RWPE2 (cell line): ENCODE measurements around the gene CCL18.
"Not testable (repeated sequence)": the region's sequence is repeated elsewhere in the genome, so short reads cannot be mapped to it uniquely, and the experiment has no call there.

Source experiments
- ATAC-seq: fragments of 200-7000 bp; cut with Tn5 transposase; 3 replicates; pipeline ENCODE4 v1.9.1; 2021; ENCODE audit warnings: low read depth
- DNase-seq: peaks from one replicate; pipeline ENCODE4 v3.0.0-alpha.2; 2020; ENCODE audit warnings: low spot score
- H3K27ac ChIP-seq: fragments of 450-650 bp; 2 replicates; pipeline ENCODE4 v1.5.1; 2017; ENCODE audit warnings: mild to moderate bottlenecking; ENCODE audit not compliant: poor library complexity, severe bottlenecking
- H3K27me3 ChIP-seq: fragments of 250-450 bp; sonication (Bioruptor Pico); 2 replicates; pipeline ENCODE4 v1.5.1; 2021; ENCODE audit warnings: mild to moderate bottlenecking, moderate library complexity; ENCODE audit not compliant: insufficient read depth, poor library complexity, severe bottlenecking
- H3K36me3 ChIP-seq: fragments of 250-450 bp; sonication (Bioruptor Pico); 2 replicates; pipeline ENCODE4 v1.5.1; 2020; ENCODE audit warnings: low read depth, mild to moderate bottlenecking, moderate library complexity
- H3K4me1 ChIP-seq: fragments of 250-450 bp; sonication (Bioruptor Pico); 2 replicates; pipeline ENCODE4 v1.5.1; 2021; ENCODE audit warnings: mild to moderate bottlenecking, moderate library complexity; ENCODE audit not compliant: insufficient read depth, poor library complexity, severe bottlenecking
- H3K4me3 ChIP-seq: fragments of 250-450 bp; sonication (Bioruptor Pico); 2 replicates; pipeline ENCODE4 v1.5.1; 2021; ENCODE audit warnings: mild to moderate bottlenecking, moderate library complexity; ENCODE audit not compliant: severe bottlenecking
- H3K9me3 ChIP-seq: fragments of 250-450 bp; sonication (Bioruptor Pico); 2 replicates; pipeline ENCODE4 v1.5.1; 2021; ENCODE audit warnings: mild to moderate bottlenecking, moderate library complexity; ENCODE audit not compliant: severe bottlenecking
- TF ChIP-seq, protein P1 (sequence below): fragments of 450-650 bp; IDR thresholded peaks from one replicate; pipeline ENCODE4 v1.5.1; 2017; ENCODE audit warnings: mild to moderate bottlenecking, moderate library complexity; ENCODE audit not compliant: poor library complexity, severe bottlenecking

CCL18 gene

DNA sequence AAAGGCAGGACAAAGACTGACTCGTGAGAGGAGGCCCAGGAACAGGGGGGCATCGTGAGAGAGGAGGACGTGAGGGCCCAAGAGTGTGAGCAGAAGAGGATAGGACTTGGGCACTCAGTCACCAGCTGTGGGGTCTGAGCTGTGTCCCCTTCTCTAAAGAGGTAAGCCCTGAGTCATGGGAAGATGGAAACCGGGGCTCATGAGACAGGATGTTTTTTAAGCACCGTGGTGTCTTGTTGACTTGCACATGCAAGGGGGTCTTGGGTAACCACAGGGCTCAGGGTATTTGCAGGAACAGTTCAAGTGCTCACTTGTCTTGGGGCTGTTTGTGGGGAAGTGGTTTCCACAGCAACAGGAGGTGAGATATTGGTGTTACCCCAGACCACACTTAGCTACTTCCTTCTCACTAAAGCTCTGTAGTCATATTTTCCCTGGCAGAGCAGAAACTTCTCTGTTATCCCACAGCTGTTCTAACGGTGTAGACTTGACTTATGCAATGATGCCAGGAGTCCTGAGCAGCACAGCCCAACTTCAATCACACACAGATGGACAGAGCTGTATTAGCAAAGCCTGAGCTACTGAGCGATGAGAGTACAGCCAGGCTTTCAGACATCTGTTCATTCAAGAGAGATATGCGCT, 18.5 kb downstream of the CCL18 start:
- not testable (repeated sequence) for H3K36me3 ChIP-seq, ATAC-seq, H3K4me1 ChIP-seq, H3K4me3 ChIP-seq, H3K27ac ChIP-seq, H3K9me3 ChIP-seq, DNase-seq, H3K27me3 ChIP-seq

DNA sequence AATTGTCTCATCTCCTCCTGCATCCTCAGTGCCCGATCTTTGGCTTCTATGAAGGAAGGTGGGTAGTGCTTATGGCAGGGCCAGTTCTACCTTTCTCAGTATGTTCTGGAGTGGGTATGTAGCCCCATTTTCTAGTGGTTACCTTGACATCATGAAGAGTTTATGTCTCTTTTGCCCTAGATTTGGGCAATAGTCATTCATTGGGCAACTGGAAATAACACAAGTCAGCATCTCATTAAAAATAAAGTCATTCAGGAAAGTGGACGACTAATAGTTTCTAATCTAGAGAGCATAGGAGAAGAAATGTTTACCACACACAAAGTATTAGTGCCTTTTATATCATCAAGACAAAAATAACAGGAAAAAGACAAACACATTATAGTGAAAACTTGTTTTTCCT, 19.6 kb downstream of the CCL18 start:
- not testable (repeated sequence) for H3K36me3 ChIP-seq, H3K4me3 ChIP-seq, H3K27me3 ChIP-seq, DNase-seq, H3K9me3 ChIP-seq, ATAC-seq, H3K27ac ChIP-seq, H3K4me1 ChIP-seq

DNA sequence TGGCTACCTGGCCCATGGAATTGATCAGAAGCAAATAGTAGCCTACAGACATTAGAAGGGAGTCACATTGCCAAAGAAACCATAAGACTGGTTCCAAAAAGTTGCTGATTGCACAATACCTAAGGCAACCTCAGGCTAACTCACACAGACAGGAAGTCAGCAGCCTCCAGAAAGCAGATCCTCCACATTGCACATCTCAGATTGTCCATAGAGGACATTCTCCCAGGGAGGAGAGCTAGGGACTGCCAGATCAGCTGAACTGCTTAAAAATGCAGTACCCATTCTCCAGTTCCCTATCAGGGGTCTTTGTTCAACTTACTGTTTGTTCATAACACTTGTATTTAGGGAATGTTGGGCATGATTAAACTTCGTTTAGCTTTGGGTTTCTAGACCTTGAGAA, 21.7 kb downstream of the CCL18 start:
- no peak overlapping the region for H3K27ac ChIP-seq
- no peak overlapping the region for H3K4me3 ChIP-seq
- no peaks in the 10 kb centered on the region for H3K9me3 ChIP-seq
- peaks cover 6% of the 10 kb centered on the region for H3K27me3 ChIP-seq
- ATAC-seq (no peak), DNase-seq (no peak)
- H3K36me3 ChIP-seq, result no peaks in the 10 kb centered on the region
- TF ChIP-seq, protein P1, sequence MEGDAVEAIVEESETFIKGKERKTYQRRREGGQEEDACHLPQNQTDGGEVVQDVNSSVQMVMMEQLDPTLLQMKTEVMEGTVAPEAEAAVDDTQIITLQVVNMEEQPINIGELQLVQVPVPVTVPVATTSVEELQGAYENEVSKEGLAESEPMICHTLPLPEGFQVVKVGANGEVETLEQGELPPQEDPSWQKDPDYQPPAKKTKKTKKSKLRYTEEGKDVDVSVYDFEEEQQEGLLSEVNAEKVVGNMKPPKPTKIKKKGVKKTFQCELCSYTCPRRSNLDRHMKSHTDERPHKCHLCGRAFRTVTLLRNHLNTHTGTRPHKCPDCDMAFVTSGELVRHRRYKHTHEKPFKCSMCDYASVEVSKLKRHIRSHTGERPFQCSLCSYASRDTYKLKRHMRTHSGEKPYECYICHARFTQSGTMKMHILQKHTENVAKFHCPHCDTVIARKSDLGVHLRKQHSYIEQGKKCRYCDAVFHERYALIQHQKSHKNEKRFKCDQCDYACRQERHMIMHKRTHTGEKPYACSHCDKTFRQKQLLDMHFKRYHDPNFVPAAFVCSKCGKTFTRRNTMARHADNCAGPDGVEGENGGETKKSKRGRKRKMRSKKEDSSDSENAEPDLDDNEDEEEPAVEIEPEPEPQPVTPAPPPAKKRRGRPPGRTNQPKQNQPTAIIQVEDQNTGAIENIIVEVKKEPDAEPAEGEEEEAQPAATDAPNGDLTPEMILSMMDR, result no peak
- no peaks in the 10 kb centered on the region for H3K4me1 ChIP-seq

DNA sequence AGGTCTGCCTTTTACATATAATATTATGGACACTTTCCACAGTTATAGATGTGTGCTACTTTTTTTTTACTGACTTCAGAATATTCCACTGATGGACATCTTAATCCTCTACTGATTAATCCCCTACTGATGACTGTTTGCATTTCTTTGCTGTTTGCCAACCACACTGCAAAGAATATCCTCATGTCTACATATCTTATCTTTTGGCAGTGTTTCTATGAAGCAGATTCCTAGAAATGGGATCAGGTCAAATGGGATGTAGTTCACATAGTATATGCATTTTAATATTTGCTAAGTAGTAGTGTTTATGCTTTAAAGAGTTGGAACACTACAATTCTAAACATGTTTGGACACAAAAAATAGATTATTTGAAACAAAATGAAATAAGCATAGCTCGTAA, 22.7 kb downstream of the CCL18 start:
- H3K9me3 ChIP-seq, result no peaks in the 10 kb centered on the region
- peaks cover 12% of the 10 kb centered on the region for H3K27me3 ChIP-seq
- H3K36me3 ChIP-seq, result no peaks in the 10 kb centered on the region
- TF ChIP-seq, protein P1, result no peak
- ATAC-seq (no peak), DNase-seq (no peak)
- H3K4me1 ChIP-seq, result no peaks in the 10 kb centered on the region
- no peak overlapping the region for H3K4me3 ChIP-seq
- no peak overlapping the region for H3K27ac ChIP-seq

DNA sequence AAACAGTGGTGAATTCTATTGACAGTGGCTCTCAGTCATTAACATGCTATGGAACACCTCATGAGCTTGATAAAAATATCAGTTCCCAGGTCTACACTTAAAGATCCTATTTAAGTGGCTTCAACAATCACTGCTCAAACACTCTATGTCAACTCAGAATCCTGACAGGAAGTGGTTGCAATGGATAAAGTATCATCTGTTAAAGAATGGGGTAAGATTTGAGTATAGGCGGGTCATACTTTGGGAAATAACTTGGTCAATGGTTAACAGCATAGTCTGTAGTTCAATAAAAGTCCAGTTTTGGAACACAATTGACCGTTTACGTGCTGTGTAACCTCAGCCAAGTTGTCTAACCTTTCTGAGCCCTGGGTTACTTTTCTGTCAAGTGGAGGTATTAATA, 23.4 kb downstream of the CCL18 start:
- DNase-seq, H3K4me3 ChIP-seq, H3K9me3 ChIP-seq, H3K27ac ChIP-seq, H3K36me3 ChIP-seq, H3K4me1 ChIP-seq, ATAC-seq: not testable (repeated sequence)
- H3K27me3 ChIP-seq, result peaks cover 16% of the 10 kb centered on the region

DNA sequence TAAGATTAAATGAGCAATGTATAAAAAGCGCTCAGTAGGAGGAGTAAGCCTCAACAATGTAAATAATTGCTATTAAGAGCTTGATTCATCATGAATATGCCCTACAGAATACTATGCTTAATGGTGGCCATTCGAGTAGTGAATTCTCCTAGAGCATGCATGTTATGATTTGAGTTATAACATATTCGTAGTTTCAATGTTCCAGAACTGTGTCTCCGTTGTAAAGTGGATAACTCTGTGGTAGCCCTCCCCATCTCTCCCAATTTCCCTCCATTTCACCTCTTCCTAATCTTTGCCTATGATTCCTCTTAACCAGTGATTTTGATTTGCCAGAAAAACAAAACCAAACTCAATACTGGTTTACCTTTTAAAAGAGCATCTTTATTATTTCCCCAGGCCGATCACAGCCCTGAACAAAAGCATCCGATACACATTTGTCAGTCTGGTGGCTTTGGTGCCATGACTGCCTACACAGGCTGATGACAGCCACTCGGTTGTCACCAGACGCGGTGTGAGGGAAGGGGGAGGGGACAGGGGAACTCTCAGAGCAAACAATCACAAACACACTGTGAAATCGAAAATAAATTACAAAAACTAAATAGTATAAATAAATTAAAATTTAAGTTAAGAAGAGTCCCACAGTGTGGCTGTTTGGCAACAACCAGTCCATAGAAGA, 24.0 kb downstream of the CCL18 start:
- ATAC-seq, H3K9me3 ChIP-seq, H3K36me3 ChIP-seq, H3K4me1 ChIP-seq, DNase-seq, H3K27ac ChIP-seq, H3K4me3 ChIP-seq: not testable (repeated sequence)
- peaks cover 16% of the 10 kb centered on the region for H3K27me3 ChIP-seq
